Measurements from ENCODE around the gene DHCR7. TPM values are rescaled to one million over a fixed set of nuclear protein-coding genes. Genes with fewer than 3 reads are reported as not detected.

DHCR7 gene
- total and polyA plus RNA-seq, 2 experiments from 2014 or later, result 84.0 to 166 TPM

- ATAC-seq (no peak), DNase-seq (ENCODE audit: low spot score) (no peak)
- Histone ChIP-seq H4K20me1 (replicated peaks; ENCODE audit: insufficient read depth) (0 out of 2 replicates have a peak, but pooled peaks cover under 1% of the 10 kb centered on the region), H3K9me2 (ENCODE audit: insufficient read depth) (no peaks in the 10 kb centered on the region), H3K79me2 (replicated peaks; ENCODE audit: insufficient read depth) (no peaks in the 10 kb centered on the region), H3K27ac (ENCODE audit: low read depth) (no peak overlapping the region), H3K36me3 (ENCODE audit: insufficient read depth) (peaks cover 13% of the 10 kb centered on the region), H3K4me1 (ENCODE audit: insufficient read depth) (no peaks in the 10 kb centered on the region), H3K27me3 (ENCODE audit: insufficient read depth) (no peaks in the 10 kb centered on the region), H3F3A (replicated peaks; ENCODE audit: low read depth) (no peaks in the 10 kb centered on the region), H2AFZ (no peak overlapping the region), H3K4me3 (no peak overlapping the region), H3K4me2 (no peak overlapping the region)
- no peak overlapping the region for H3K4me3 Mint-ChIP-seq
- TF ChIP-seq ZNF462 (CRISPR knock-in tag; IDR thresholded peaks at IDR 0.05) (no peak), EZH2phosphoT487 (IDR thresholded peaks at IDR 0.05; ENCODE audit: unreplicated experiment) (no peak), JUNB (IDR thresholded peaks at IDR 0.05; ENCODE audit: unreplicated experiment) (no peak), CTCF (conservative IDR thresholded peaks at IDR 0.05; ENCODE audit: low read depth in 2 of 2) (no peak), ZNF331 (CRISPR knock-in tag; IDR thresholded peaks at IDR 0.05; ENCODE audit: low read depth) (no peak), ZNF114 (CRISPR knock-in tag; IDR thresholded peaks at IDR 0.05) (no peak), EZH2 (IDR thresholded peaks at IDR 0.05; ENCODE audit: low read depth, unreplicated experiment) (no peak), ETS1 (IDR thresholded peaks at IDR 0.05) (no peak), STAT1 (IDR thresholded peaks at IDR 0.05; ENCODE audit: unreplicated experiment) (no peak), REST (IDR thresholded peaks at IDR 0.05; ENCODE audit: unreplicated experiment) (no peak)
- no peak overlapping the region for H3K27ac Mint-ChIP-seq
- peaks cover 54% of the 10 kb centered on the region for H3K36me3 Mint-ChIP-seq (ENCODE audit: low read depth)
- H3K9me3 Mint-ChIP-seq, result no peaks in the 10 kb centered on the region
- peaks cover 15% of the 10 kb centered on the region for H3K4me1 Mint-ChIP-seq
- H3K27me3 Mint-ChIP-seq (ENCODE audit: insufficient read depth, low read depth, poor library complexity), result peaks cover 3% of the 10 kb centered on the region
Measured at GRCh38 chr11:71459767-71460320, 11.7 kb upstream of the DHCR7 start.

Measured in GM23338 (cell line).